Body of pancreas (tissue), 4 donors: ENCODE data around the gene TRPM3. TPM values are rescaled to one million over a fixed set of nuclear protein-coding genes. Genes with fewer than 3 reads are reported as not detected.

Experiments
- ATAC-seq: fragments of 150-250 bp; one replicate; pipeline ENCODE4 v1.9.1; 2016
- DNase-seq, 4 donors: peaks; one replicate each; pipeline ENCODE4 v3.0.0-alpha.2; 2019
- H3K27ac ChIP-seq, 4 donors: fragments of 200-600 bp; sonication (generic); 1 replicate in 3 of 4; 2 replicates in 1 of 4; pipeline versions ENCODE4 v1.5.1 to v1.6.1; 2016 to 2019; ENCODE audit warnings: mild to moderate bottlenecking in 1 of 4, mixed read lengths in 1 of 4, moderate library complexity in 1 of 4
- H3K27me3 ChIP-seq, 2 donors: fragments of 200-600 bp; sonication (generic); one replicate each; pipeline ENCODE4 v1.6.0; 2016; ENCODE audit warnings: mild to moderate bottlenecking in 1 of 2
- H3K36me3 ChIP-seq, 2 donors: fragments of 200-600 bp; sonication (generic); replicated peaks in 1 of 2; 2 replicates each; pipeline ENCODE4 v1.5.1; 2016; ENCODE audit warnings: low read depth in 2 of 2; ENCODE audit not compliant: insufficient read depth in 1 of 2
- H3K4me1 ChIP-seq: fragments of 200-600 bp; sonication (generic); one replicate; pipeline ENCODE4 v1.6.0; 2016
- H3K4me3 ChIP-seq, 2 donors: fragments of 200-600 bp; sonication (generic); 1 replicate in 1 of 2; 2 replicates in 1 of 2; pipeline ENCODE4 v1.5.1; 2016 to 2019
- H3K9me3 ChIP-seq, 3 donors: fragments of 200-600 bp; sonication (generic); 1 replicate in 2 of 3; 2 replicates in 1 of 3; pipeline ENCODE4 v1.5.1; 2016
- POLR2A ChIP-seq, 3 donors: fragments of 450-650 bp; IDR thresholded peaks; one replicate each; pipeline ENCODE4 v1.6.1; 2016; ENCODE audit warnings: antibody characterized with exemption in 3 of 3, mild to moderate bottlenecking in 2 of 3
- WGBS, 2 donors: methylation state at CpG; one replicate each; pipeline ENCODE4 v1.1.5; 2017; 5-methylcytosine and 5-hydroxymethylcytosine counted together
- intact Hi-C: fragments of 100-400 bp; cut with DNase I; formaldehyde crosslinking; loops from one replicate; pipeline ENCODE4 v1.15.1; 2023
- total RNA-seq, 2 donors: library from RNA; depleted of rRNA; stranded (reverse); fragments of >200 nt; gene quantifications; one replicate each; pipeline ENCODE4 v1.1.0, GENCODE V29; 2016
- TF ChIP-seq, protein P1 (sequence below), 7 experiments: fragments of 450-650 bp in 4 of 7; fragments of 200-600 bp in 3 of 7; sonication (generic) in 3 of 7; IDR thresholded peaks; one replicate each; pipeline ENCODE4 v1.5.1; 2016 to 2019; ENCODE audit warnings: antibody characterized with exemption in 7 of 7

Gene TRPM3
- total RNA-seq, 2 donors from 2014 or later, result 0.78 to 1.3 TPM

DNA sequence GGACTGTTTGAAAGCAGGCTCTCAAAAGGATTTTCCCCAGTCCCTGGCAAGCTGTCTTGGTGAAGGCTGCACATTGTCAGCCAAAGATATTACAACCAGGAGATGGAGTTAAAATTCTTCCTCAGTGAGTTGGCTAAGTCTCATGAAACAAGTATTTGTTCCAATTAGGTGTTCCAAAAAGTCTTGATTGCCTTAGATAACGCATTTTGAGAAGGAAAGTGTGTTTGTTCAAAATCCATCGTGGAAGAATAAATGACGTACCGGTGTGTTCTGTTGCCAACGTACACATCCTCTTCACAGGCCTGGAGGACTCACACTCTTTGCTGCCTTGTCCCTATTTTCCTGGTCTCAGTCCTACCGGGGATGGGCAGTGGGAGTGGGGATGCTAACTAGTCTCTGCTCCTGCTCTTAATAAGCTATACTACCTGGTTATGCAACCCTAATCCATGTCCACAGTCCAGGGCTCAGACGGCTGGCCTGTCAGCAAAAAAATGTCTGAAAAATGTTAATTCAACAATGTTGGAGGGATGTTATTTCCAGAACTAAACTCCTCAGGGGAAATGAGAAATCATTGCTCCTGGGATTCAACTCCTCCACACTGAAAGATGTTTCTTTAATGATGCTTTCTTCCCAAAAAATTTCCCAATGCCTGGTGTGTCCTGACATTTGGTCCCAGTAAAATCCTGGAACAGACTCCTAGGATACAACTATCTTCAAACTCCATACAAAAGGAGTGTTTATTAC lies 531.7 kb downstream of the TRPM3 start:
- peak in 2 of 4 donors; percentile 12 to 32 for DNase-seq
- TF ChIP-seq, protein P1, sequence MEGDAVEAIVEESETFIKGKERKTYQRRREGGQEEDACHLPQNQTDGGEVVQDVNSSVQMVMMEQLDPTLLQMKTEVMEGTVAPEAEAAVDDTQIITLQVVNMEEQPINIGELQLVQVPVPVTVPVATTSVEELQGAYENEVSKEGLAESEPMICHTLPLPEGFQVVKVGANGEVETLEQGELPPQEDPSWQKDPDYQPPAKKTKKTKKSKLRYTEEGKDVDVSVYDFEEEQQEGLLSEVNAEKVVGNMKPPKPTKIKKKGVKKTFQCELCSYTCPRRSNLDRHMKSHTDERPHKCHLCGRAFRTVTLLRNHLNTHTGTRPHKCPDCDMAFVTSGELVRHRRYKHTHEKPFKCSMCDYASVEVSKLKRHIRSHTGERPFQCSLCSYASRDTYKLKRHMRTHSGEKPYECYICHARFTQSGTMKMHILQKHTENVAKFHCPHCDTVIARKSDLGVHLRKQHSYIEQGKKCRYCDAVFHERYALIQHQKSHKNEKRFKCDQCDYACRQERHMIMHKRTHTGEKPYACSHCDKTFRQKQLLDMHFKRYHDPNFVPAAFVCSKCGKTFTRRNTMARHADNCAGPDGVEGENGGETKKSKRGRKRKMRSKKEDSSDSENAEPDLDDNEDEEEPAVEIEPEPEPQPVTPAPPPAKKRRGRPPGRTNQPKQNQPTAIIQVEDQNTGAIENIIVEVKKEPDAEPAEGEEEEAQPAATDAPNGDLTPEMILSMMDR (IDR thresholded peaks at IDR 0.05), result no peak
- TF ChIP-seq POLR2A (IDR thresholded peaks at IDR 0.05), result no peak
- no peaks in the 10 kb centered on the region for H3K27me3 ChIP-seq
- 52 to 54% methylated on average over 7 of the region's 7 CpGs for WGBS, 2 donors
- ATAC-seq, result peak; percentile 61
- intact Hi-C loops, result loop anchor here (10.0 kb wide), 1 partner anchor 195 kb away; no protein-coding TSS in a partner anchor
- H3K9me3 ChIP-seq, result no peaks in the 10 kb centered on the region
- no peak overlapping the region for H3K4me3 ChIP-seq
- no peaks in the 10 kb centered on the region for H3K36me3 ChIP-seq
- H3K4me1 ChIP-seq, result no peaks in the 10 kb centered on the region
- H3K27ac ChIP-seq, result peak overlapping the region; percentile 0 to 36 (median 27)

DNA sequence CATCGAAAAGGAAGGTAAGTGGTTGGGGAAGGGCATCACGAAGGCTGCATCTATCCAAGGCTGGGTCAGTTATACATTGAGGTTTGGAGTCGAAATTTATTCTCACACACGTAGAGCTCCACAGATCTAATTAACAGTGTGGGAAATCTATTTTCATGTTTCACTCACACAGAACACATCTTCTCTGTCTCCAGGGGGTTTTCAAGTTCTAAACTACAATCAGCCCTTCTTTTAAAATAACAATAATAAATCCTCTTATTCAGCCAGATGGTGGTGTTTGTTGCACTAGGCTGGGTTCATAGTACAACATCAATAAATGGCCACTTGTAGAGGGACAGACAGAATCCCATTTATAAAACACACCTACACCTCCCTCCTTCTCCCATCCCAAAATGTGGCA lies 532.4 kb downstream of the TRPM3 start:
- Histone ChIP-seq H3K36me3 (no peaks in the 10 kb centered on the region), H3K27me3 (no peaks in the 10 kb centered on the region), H3K4me1 (no peaks in the 10 kb centered on the region), H3K4me3 (no peak overlapping the region), H3K9me3 (no peaks in the 10 kb centered on the region), H3K27ac (peak overlapping the region in 1 of 4 donors; percentile 34)
- no peak for DNase-seq
- TF ChIP-seq, protein P1 (IDR thresholded peaks at IDR 0.05), result no peak
- no peak for TF ChIP-seq POLR2A (IDR thresholded peaks at IDR 0.05)
- WGBS, 2 donors, result 76 to 83% methylated on average over 4 of the region's 4 CpGs
- intact Hi-C loops, result no loop called here
- ATAC-seq, result no peak

DNA sequence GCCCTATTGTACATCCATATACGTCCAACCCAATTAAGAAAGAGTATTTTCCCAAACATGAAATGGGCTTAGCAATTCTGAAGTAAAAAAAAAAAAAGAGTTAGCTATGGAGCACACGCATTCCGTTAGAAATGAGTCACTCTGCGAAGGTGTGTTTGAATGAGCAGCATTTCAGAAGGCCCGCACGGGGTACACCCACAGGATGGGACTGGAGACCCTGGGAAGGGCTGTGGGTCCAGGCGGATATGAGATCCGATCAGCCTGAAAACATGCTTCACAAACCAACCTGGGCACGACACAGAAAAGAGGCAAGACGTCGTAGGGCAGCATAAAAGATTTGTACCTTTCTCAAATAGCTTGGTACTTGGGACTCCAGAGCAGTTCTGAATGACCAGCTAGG lies 533.0 kb downstream of the TRPM3 start:
- intact Hi-C loops, result no loop called here
- ATAC-seq, result no peak
- TF ChIP-seq, protein P1 (IDR thresholded peaks at IDR 0.05), result no peak
- no peak for TF ChIP-seq POLR2A (IDR thresholded peaks at IDR 0.05)
- Histone ChIP-seq H3K4me3 (no peak overlapping the region), H3K27me3 (no peaks in the 10 kb centered on the region), H3K9me3 (no peaks in the 10 kb centered on the region), H3K4me1 (no peaks in the 10 kb centered on the region), H3K27ac (peak overlapping the region in 1 of 4 donors; percentile 34), H3K36me3 (no peaks in the 10 kb centered on the region)
- WGBS, 2 donors, result 81 to 83% methylated on average over 11 of the region's 11 CpGs
- no peak for DNase-seq

DNA sequence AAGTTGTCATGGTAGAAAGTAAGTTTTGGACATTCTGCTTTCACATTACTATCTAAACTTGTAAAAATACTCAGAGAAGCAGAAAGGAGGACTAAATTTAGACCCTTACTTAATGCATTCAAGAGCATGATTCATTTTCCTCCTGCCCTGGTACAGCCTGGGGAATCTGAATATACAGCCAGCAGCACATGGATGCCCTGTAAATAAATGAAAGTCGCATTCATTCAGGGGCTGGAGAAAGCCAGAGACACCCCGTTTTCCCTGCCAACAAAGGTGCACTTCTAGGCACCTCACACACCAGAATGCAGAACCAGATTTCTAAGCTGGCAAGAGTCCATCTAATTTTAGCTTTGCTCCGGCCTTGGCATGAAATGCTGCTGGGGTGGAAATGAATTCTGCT lies 534.2 kb downstream of the TRPM3 start:
- no peak overlapping the region for H3K27ac ChIP-seq
- H3K36me3 ChIP-seq, result no peaks in the 10 kb centered on the region
- H3K4me1 ChIP-seq, result no peaks in the 10 kb centered on the region
- DNase-seq, result no peak
- TF ChIP-seq, protein P1 (IDR thresholded peaks at IDR 0.05), result no peak
- TF ChIP-seq POLR2A (IDR thresholded peaks at IDR 0.05), result no peak
- intact Hi-C loops, result no loop called here
- 57 to 58% methylated on average over 3 of the region's 3 CpGs for WGBS, 2 donors
- no peak overlapping the region for H3K4me3 ChIP-seq
- H3K27me3 ChIP-seq, result no peaks in the 10 kb centered on the region
- H3K9me3 ChIP-seq, result no peaks in the 10 kb centered on the region
- ATAC-seq, result no peak

DNA sequence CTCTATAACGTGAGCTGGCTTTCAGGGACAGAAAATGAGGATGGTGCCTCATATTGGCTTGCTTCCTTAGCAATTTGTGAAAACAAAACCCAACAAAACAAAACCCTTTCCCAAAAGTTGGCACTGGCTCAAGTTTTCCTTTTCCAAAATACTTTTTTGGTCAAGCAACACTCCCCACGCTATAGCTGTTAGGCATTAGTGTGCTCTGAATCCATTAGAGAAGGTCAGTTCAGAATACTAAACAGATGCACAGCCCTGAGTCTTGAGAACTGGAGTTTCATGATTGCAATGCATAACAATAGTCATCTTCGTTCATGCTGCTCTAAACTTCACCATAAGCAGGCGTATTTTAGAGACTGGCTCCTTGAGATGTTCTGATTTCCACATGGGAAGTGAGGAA lies 534.9 kb downstream of the TRPM3 start:
- intact Hi-C loops, result no loop called here
- Histone ChIP-seq H3K27ac (no peak overlapping the region), H3K36me3 (no peaks in the 10 kb centered on the region), H3K27me3 (no peaks in the 10 kb centered on the region), H3K9me3 (no peaks in the 10 kb centered on the region), H3K4me3 (no peak overlapping the region), H3K4me1 (no peaks in the 10 kb centered on the region)
- TF ChIP-seq, protein P1 (IDR thresholded peaks at IDR 0.05), result no peak
- TF ChIP-seq POLR2A (IDR thresholded peaks at IDR 0.05), result no peak
- no peak for DNase-seq
- no peak for ATAC-seq
- 69 to 82% methylated on average over 4 of the region's 4 CpGs for WGBS, 2 donors
